Fibroblast of mammary gland (primary cell): Measurements from ENCODE around the gene PRKCH.

Experiments
- DNase-seq: peaks from one replicate; pipeline ENCODE4 v3.0.0-alpha.2; 2010; ENCODE audit warnings: low read depth
- H3K4me3 ChIP-seq: 2 replicates; pipeline ENCODE4 v1.5.1; 2011; ENCODE audit warnings: low read depth, mild to moderate bottlenecking, low read length, moderate library complexity; ENCODE audit not compliant: control insufficient read depth
- TF ChIP-seq, protein P1 (sequence below): conservative IDR thresholded peaks from 2 replicates; pipeline ENCODE4 v1.5.1; 2011; ENCODE audit warnings: low read depth, low read length, inconsistent platforms; ENCODE audit not compliant: control insufficient read depth, insufficient read depth

The PRKCH gene

DNA sequence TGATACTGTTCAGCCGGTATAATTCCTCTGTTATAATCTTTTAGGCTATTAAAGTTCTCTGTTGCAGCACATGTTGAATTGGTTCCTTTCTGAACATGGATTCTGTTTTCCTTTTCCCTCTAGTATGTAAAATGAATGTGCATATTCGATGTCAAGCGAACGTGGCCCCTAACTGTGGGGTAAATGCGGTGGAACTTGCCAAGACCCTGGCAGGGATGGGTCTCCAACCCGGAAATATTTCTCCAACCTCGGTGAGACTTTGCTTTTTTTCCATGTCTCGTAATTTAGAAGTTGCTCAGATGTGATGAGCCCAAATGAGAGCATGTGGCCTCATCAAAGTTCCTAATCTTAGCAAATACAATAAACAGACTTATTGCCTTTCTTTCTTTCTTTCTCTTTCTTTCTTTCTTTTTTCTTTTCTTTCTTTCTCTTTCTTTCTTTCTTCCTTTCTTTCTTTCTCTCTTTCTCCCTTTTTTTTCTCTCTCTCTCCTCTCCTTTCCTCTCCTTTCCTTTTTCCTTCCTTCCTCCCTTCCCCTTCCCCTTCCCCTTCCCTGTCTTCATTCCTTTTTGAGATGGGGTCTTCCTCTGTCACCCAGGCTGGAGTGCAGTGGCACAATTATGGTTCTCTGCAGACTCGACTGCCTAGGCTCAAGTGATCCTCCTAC is 131.9 kb downstream of the PRKCH start:
- TF ChIP-seq, protein P1, sequence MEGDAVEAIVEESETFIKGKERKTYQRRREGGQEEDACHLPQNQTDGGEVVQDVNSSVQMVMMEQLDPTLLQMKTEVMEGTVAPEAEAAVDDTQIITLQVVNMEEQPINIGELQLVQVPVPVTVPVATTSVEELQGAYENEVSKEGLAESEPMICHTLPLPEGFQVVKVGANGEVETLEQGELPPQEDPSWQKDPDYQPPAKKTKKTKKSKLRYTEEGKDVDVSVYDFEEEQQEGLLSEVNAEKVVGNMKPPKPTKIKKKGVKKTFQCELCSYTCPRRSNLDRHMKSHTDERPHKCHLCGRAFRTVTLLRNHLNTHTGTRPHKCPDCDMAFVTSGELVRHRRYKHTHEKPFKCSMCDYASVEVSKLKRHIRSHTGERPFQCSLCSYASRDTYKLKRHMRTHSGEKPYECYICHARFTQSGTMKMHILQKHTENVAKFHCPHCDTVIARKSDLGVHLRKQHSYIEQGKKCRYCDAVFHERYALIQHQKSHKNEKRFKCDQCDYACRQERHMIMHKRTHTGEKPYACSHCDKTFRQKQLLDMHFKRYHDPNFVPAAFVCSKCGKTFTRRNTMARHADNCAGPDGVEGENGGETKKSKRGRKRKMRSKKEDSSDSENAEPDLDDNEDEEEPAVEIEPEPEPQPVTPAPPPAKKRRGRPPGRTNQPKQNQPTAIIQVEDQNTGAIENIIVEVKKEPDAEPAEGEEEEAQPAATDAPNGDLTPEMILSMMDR: no peak
- H3K4me3 ChIP-seq: no peak overlapping the region
- DNase-seq: no peak

DNA sequence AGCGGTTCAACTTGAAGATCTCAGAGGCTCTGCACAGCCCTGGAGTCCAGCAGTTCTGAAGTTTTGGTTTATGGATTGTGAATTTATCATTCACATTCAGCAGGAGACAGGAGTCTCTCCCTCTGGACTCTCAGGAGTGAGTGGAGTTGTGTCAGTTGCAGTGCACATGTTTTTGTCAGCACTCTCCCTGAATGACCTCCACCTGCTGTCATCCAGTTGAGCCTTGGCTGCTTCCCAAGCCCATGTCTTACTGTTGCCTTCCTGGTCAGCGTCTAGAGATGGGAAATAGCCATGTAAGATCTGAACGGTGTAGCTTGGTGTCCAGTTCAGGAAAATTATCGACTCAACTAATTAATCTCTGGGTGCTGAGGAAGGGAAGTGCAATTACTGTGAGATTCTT is 133.2 kb downstream of the PRKCH start:
- no peak overlapping the region for H3K4me3 ChIP-seq
- DNase-seq: no peak
- TF ChIP-seq, protein P1: no peak

DNA sequence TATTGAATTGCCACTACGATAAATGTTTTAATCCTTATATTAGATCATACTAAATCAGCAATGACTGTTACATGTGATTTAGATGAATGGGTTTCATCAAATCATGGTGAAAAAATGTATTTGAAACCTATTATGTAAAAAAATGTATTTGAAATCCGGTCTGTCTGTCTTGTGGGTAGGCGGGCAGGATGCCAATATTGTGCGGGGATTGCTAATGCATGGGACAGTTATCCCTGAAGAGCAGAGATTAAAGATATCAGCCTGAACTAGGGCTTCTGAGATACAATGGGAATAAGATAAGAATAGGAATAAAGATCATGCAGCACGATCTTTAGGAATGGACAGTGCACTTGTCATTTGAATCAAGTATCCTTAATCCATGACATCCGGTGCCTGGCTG is 134.0 kb downstream of the PRKCH start:
- TF ChIP-seq, protein P1: no peak
- H3K4me3 ChIP-seq: no peak overlapping the region
- no peak for DNase-seq

DNA sequence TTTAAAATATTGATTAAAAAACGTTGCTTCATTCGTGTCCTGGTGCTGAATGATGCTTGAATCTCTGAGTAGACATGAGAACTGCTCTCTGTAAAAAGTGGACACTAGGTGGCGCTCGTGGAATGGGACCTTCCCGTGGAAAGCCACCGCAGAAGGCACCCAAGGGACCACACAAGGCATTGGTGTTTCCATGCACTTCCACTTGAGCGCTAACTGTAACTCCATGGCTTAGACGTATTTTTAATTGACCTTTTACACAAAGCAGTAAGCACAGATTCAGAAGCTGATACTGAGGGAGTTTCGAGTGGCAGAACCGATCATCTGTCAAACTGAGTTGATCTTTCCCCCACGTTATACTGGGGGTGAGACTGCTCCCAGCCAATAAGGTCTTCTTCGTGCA is 135.3 kb downstream of the PRKCH start:
- peak; percentile 80 for DNase-seq
- TF ChIP-seq, protein P1: peak; percentile 91
- H3K4me3 ChIP-seq: no peak overlapping the region

DNA sequence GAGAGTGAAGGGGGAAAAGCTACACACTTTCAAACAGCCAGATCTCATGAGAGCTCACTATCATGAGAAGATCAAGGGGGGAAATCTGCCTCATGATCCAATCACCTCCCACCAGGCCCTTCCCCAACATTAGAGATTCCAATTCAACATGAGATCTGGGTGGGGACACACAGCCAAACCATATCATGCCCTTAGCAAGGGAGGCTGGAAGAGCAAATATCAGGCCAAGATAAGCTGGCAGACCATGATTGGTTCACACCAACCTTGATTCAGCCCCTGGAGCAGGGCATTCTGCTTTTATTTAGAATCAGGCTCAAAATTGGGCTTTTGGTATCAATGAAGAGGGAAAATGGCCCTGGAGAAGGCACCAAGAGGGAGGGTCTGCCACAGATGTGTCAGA is 137.4 kb downstream of the PRKCH start:
- no peak overlapping the region for H3K4me3 ChIP-seq
- TF ChIP-seq, protein P1: no peak
- DNase-seq: no peak

DNA sequence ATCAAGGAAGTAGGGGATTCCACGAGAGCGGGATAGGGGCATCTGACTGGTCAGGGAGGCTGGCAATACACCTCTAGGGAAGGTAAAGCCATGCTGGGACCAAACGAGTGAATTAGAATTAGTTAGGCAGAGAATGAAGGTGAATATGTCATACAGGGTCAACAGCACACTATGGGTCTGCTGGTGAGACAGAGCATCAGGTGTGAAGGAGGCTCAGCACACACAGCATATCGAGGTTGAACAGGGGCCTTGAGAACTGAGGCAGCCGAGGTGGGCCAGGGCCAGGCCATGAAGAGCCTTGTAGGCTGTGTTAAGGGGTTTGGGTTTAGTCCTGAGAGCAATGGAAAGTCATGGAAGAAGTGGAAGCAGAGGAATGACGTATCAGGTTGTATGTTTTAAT is 137.8 kb downstream of the PRKCH start:
- no peak overlapping the region for H3K4me3 ChIP-seq
- TF ChIP-seq, protein P1: no peak
- DNase-seq: no peak

DNA sequence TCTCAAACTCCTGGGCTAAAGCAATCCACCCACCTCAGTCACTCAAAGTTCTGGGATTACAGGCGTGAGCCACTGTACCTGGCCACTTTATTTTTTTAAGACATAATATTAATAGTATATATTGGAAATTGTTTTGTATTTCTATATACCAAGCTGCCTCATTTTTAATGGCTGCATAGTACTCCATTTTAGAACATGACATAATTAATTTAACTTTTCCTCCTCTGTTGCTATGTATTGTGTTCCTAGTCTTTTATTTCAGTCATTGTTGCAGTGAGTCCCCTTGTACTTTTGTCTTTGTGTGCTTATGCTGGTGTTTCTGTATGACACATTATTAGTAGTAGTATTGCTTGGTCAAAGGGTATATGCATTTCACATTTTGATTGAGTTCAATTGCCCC is 138.7 kb downstream of the PRKCH start:
- TF ChIP-seq, protein P1: no peak
- no peak for DNase-seq
- no peak overlapping the region for H3K4me3 ChIP-seq
